PC-9 (cell line): ENCODE data around the gene CYYR1.

Source experiments
- EZH2 ChIP-seq: fragments of 200-600 bp; sonication (generic); IDR thresholded peaks from 2 replicates; pipeline ENCODE4 v1.8.0; 2017; ENCODE audit warnings: antibody characterized with exemption, low read depth
- TF ChIP-seq, protein P1 (sequence below): fragments of 200-600 bp; sonication (generic); conservative IDR thresholded peaks from 2 replicates; pipeline ENCODE4 v1.6.1; 2017; ENCODE audit warnings: mixed run types, antibody characterized with exemption, mild to moderate bottlenecking, moderate library complexity

DNA sequence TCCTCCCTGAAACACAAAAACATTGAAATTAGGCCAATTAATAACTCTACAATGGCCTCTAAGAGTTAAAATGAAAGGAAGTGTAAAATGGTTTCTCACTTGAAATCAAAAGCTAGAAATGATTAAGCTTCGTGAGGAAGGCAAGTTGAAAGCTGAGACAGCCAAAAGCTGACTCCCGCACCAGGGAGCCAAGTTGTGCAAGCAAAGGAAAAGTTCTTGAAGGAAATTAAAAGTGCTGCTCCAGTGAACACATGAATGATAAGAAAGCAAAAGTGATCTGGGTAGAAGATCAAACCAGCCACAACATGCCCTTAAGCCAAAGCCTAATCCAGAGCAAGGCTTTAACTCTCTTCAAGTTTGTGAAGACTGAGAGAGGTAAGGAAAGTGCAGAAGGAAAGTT lies 22.8 kb downstream of the CYYR1 start:
- TF ChIP-seq, protein P1, sequence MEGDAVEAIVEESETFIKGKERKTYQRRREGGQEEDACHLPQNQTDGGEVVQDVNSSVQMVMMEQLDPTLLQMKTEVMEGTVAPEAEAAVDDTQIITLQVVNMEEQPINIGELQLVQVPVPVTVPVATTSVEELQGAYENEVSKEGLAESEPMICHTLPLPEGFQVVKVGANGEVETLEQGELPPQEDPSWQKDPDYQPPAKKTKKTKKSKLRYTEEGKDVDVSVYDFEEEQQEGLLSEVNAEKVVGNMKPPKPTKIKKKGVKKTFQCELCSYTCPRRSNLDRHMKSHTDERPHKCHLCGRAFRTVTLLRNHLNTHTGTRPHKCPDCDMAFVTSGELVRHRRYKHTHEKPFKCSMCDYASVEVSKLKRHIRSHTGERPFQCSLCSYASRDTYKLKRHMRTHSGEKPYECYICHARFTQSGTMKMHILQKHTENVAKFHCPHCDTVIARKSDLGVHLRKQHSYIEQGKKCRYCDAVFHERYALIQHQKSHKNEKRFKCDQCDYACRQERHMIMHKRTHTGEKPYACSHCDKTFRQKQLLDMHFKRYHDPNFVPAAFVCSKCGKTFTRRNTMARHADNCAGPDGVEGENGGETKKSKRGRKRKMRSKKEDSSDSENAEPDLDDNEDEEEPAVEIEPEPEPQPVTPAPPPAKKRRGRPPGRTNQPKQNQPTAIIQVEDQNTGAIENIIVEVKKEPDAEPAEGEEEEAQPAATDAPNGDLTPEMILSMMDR: no peak
- TF ChIP-seq EZH2: no peak
